Measurements from ENCODE around the gene SEMA3D.

GRCh38 chr7:85104432-85105205 is 82.2 kb downstream of the SEMA3D start:
- TF ChIP-seq EZH2 (IDR thresholded peaks at IDR 0.05; ENCODE audit: borderline replicate concordance, insufficient read depth, low read depth, low read length, poor library complexity, severe bottlenecking): no peak
- TF ChIP-seq, protein P1, sequence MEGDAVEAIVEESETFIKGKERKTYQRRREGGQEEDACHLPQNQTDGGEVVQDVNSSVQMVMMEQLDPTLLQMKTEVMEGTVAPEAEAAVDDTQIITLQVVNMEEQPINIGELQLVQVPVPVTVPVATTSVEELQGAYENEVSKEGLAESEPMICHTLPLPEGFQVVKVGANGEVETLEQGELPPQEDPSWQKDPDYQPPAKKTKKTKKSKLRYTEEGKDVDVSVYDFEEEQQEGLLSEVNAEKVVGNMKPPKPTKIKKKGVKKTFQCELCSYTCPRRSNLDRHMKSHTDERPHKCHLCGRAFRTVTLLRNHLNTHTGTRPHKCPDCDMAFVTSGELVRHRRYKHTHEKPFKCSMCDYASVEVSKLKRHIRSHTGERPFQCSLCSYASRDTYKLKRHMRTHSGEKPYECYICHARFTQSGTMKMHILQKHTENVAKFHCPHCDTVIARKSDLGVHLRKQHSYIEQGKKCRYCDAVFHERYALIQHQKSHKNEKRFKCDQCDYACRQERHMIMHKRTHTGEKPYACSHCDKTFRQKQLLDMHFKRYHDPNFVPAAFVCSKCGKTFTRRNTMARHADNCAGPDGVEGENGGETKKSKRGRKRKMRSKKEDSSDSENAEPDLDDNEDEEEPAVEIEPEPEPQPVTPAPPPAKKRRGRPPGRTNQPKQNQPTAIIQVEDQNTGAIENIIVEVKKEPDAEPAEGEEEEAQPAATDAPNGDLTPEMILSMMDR (IDR thresholded peaks at IDR 0.05): no peak

Measured in B cell (primary cell).